Measurements from ENCODE around the gene ZNF18.

ZNF18 gene, protein sequence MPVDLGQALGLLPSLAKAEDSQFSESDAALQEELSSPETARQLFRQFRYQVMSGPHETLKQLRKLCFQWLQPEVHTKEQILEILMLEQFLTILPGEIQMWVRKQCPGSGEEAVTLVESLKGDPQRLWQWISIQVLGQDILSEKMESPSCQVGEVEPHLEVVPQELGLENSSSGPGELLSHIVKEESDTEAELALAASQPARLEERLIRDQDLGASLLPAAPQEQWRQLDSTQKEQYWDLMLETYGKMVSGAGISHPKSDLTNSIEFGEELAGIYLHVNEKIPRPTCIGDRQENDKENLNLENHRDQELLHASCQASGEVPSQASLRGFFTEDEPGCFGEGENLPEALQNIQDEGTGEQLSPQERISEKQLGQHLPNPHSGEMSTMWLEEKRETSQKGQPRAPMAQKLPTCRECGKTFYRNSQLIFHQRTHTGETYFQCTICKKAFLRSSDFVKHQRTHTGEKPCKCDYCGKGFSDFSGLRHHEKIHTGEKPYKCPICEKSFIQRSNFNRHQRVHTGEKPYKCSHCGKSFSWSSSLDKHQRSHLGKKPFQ

DNA sequence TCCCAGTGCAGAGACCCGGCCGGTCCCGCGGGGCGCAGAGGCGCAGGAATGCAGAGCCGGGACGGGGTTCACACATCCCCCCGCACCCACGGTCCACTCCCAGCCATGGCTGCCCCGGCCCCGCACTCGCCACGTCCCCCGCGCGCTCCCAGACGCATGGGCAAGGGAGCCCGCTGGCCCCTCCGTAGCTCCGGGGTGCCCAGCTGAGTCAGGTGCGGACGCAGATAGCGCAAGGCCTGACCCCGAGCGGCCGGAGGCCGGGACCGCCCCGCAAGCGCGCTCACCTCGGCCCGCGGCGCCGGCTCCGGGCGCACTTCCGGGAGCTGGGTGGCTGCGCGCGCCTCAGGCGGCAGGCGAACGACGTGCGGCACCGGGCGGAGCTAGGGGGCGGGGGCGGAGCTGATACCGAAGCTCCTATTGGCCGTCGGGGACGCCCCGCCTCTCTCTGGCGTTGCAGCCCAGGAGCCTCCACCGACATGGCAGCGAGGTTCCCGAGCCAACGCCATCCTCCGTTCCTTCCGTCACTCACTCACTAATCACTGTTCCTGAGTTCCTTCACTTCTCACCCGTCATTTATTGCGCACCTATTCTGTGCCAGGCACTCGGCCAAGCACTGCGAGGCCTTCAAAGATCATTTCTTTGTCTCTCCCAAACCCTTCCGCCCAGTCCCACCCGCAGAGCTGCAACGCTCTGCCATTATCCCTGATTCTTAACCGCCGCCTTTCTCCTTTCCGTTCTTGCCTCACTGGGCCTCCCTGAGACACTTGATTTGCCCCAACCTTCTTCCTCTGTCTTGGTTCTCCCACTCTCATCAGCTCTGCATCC, at the start of gene ZNF18:
ZNF18 (minus strand) TSS at position 329 of the 825 bp plus-strand sequence. CDS start 4,646 bp downstream, outside the sequence.
- DNase-seq (ENCODE audit: low read depth) = peak; percentile 94

DNA sequence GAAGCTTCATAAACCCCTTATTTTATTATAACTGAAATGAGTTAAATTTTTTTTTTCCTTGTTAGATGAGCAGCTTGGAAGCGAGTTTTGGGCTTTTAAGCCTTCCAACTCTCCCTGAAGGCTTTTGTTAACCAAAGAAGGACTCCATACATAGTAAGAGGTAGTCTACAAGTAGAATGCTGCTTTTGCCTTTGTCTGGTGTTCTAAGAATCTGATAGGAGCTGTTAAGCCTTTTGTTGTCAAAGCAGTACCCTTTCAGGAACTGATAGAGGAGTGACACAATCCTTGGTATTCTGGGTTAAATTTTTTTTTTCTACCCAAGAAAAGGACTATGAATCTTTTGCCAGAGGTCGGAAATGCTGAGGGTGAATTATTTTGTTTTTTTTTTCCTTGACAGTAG, 49.5 kb upstream of the ZNF18 start:
- DNase-seq (ENCODE audit: low read depth) = no peak

DNA sequence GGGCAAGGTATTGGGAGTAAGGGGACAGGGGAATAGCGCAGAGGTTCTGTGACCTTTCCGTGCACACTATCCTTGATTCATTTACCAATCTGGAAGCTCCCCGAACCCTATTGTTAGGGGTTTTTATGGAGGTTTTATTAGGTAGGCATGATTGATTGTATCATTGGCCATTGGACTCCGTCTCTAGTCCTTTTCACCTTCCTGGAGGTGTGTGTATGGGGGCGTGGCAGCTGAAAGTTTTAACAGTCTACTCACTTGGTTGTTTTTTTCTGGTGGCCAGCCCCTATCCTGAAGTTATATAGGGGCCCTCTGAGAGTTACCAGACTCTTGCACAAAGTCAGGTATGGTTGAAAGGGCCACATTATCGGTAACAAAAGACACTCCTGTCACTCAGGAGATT, 46.4 kb upstream of the ZNF18 start:
- no peak for DNase-seq (ENCODE audit: low read depth)

DNA sequence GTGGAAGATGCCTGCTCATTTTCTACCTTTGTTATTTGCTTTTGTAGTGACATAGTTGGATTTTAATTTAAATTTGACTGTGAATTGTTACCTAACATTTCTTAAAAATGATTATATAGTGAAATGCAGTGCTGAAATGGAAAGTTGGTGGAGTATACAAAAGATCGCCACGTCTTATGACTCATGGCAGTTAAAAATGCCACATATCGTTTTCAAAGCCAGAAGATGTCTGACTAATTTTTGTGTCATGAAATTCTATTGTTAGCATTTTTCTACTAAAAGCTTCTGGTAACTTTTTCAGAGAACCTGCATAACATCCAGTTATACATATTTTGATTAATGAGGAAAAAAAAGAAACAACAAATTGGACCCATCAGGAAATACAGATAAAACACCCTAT, 44.0 kb upstream of the ZNF18 start:
- DNase-seq (ENCODE audit: low read depth) = no peak

DNA sequence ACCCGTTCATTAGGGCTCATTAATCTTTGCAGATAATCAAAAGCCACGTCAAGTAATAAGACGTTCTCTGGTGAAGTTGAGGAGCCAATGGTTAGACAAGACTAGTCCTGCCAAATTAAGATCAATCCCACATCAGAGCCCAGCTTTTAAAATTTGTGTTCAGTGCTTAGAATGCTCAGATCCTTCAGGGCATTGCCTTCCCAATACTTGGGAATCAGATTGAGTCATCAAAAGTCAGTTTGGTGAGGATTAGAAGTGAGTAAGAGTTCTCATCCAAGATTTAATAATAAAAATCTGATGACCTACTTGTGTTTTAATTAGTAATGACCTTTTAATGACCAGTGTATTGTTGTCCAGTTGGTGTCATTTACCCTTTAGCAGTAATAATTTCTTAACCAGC, 43.2 kb upstream of the ZNF18 start:
- DNase-seq (ENCODE audit: low read depth) = no peak

DNA sequence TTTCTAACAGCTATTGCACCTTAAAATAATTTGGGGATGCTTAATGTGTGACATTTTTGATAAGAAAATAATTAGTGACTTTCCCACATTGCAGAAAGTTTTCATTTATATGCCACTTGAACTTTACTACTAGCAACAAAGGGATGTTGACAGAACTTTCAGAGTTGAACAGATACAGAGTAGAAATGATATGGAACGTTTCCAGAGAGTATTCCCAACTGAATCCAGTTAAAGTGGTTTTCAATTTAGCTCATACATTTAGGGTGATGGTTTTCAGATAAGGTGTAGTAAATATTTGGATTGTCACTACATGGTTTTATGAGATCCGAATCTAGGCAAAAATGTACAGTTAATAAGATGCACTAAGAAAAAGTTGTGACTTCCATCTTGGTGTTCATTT, 40.7 kb upstream of the ZNF18 start:
- DNase-seq (ENCODE audit: low read depth) = no peak

DNA sequence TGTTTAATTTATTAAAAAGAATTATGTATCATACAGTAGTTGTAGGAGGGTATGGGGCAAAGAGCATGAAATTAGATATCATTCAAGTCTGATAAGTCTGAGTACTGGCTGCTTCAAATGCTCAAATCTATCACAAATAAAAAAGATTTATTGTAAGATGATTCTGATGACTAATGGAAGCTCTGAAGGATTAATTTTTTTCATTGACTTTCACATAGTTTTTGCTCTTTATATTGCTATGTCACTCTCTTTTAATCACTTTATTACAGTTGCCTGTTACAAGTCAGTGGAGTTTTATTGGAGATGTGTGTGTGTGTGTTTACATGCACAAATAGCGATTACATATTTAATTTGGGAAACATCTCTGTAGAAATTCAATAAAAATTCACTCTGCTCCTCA, 38.4 kb upstream of the ZNF18 start:
- no peak for DNase-seq (ENCODE audit: low read depth)

DNA sequence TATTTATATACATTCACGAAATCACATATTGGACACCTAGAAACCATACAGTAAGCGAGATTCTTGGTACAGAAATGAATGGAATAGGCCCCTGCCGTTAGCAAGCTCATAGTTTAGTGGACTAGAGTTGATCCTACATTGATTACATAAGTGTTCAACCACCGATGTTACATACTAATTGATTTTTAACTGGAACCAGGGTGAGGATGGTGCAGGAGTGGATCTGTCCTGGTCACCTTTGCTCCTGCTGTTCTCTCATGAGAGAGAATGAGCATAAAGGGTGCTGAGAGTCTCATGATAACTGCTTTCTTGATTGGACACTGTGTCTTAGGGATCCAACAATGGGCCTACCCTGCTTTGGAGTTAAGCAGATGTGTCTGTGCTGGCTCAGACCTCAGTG, 37.3 kb upstream of the ZNF18 start:
- DNase-seq (ENCODE audit: low read depth) = no peak

DNA sequence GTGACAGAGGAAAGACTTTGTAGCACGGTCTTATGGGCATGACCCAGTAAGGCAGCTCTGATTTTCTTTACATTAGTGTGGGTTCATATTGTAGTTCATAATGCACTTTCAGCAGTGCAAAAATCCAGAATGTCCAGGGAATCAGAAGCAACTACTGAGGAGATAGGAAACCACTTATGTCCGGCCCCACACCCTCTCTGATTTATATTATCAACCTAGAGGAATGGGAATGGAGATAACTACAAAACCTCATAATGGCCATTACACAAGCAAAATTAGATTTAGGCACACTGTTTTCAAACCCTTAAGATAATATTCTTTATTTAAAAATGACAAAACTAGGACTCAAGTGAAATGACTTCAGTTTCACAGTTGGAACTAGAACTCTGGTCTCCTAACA, 31.3 kb upstream of the ZNF18 start:
- DNase-seq (ENCODE audit: low read depth) = no peak

DNA sequence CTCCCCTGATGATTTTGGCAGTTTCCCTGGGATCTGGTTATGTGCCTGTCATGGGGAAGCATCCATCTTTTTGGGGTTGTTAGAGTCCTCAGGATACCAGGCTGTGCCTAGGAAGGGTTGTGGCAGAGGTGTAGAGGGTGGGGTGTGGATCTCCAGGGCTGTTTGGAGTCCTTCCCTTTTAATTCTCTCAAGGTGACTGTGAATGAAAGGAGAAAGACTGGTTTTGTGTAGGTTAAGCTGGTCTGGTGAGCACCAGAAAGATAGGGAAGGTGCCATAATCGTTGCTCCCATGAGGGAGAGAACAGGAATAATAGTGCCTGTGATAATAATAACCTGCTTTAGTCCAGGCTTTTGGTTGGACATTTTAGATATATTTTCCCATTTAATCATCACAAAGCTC, 30.4 kb upstream of the ZNF18 start:
- no peak for DNase-seq (ENCODE audit: low read depth)

DNA sequence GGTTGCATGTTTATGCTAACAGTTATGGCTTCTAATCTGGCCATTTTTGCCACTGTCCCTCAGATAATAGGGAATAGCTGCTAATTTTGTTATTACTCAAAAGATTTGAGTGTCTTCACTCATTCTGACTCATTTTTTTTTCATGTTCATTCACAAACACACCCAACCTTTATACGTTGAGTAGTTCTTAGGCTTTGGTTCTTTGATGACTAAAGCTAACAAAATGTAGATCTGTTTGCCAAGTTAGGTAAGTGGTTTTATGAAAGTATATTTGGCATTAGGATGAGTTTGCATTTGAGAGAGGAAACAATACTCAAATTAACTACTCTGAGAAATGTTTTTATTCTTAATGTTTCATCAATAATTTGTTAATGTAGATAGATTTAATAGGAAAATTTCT, 27.1 kb upstream of the ZNF18 start:
- DNase-seq (ENCODE audit: low read depth) = no peak

DNA sequence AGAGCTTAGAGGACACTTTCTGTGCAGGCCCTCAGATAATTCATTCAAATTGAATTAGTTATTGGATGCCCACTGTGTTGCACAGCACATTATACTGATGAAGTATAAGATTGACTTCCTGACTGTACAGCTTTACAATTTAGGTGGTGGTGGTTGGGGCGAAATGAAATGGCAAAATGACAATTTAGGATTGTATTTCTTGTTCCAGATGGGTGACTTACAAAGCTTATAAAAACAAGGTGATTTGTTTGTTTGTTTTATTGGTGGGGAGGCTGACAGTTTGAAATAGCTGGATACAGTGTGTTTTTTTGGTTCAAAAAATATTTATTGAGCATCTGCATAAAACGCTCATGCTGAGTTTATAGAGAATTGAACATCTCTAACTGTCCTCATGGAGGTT, 25.0 kb upstream of the ZNF18 start:
- DNase-seq (ENCODE audit: low read depth) = no peak

DNA sequence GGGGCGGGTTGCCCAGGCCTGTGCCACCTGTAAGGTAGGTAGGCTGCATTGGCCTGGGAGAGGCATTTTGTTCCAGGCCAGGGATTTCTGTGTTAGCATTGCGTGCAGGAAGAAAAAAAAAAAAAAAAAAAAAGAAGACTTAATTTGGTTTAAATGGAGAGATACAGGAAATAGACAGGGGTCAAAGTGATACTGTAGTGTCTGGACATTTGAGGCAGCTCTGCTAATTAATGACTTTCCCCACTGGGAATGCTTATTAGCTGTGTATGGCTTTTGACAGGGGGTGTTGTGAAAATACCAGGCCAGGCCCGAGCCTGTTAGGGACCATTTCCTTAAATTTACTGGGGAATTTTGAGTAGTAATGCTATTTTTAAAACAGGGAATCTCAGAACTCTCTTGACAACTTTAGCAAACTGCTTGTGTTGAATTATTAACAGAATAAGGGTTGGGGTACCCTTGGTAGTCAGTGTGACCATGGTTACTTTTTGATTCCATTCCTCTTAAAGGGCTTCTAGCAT, 24.4 kb upstream of the ZNF18 start:
- DNase-seq (ENCODE audit: low read depth) = no peak

DNA sequence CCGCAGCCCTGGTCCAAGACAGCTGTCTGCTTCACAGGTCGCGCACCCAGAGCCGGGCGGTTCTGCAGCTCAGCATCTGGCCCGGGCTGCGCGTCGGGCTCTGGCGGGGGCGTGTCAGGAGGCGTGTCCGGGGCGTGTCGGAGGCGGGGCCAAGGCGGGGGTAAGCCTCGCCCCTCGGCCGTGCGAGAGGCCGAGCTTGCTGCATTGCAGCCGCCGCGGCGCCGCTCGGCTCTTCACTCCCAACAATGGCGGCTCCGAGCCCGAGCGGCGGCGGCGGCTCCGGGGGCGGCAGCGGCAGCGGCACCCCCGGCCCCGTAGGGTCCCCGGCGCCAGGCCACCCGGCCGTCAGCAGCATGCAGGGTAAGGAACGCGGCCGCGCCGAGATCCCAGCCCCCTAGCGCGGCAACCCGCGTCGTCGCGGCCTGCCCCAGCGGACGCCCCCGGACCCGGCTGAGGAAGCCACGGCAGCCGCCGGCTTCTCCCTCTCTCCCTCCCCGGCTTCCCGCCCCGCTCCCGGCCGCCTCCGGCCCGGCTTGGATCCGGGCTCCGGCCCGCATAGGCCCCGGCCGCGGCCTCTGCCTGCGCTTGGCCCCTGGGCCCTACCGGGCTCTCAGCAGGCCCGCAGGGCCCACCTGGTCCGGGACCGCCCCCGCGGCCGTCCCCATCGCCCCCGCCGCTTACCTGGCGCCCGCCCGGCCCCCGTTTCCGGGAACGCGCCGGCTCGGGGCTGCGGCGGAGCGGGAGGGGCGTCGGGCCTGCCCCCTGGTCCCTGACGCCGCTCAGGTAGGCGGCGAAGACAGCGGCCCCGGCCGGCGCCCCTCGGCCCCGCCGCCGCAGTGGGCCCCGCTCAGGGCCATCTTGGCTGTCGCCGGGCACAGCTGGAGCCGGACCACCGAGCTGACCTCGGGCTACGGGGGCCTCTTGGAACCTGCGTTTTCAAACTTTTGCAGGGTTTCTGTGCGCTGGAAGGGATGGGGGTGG, 23.7 kb upstream of the ZNF18 start, which contains the start of gene MAP2K4:
MAP2K4 (plus strand) TSS at position 236 of the 981 bp plus-strand sequence; CDS start at position 246, 10 bp downstream.
- peak; percentile 93 for DNase-seq (ENCODE audit: low read depth)

DNA sequence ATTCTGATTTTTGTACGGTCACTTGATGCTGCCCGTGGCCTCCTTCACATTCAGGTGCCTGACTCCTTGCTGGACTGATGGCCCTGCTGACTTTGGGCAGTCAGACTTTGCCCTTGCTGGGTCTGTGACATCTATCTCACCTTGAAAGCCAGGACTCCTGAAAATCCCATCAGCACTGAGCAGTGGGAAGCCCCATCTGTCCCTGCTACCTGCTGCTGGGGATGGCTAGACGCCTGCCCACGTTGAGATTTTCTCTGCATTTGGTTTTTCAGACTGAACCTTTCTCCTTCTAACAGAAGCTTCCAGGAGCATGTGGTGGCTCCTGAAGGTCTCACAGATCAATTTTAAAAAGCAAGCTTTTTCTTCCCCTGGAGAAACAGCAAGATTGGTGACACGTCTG, 10.2 kb upstream of the ZNF18 start:
- DNase-seq (ENCODE audit: low read depth) = no peak

DNA sequence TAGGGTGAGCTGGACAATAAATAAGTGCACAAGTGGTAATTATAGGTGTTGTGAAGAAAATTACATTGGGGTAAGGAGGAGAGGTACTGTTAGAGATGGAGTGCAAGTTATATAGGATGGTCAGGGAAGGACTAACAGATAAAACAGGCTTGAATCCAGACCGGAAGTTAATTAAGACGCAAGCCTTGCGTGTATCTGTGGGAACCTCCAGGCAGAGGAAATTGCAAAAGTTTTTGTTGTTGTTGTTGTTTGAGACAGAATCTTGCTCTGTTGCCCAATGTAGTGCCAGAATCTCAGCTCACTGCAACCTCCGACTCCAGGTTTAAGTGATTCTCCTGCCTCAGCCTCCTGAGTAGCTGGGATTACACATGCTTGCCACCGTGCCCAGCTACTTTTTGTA, 2.4 kb upstream of the ZNF18 start:
- DNase-seq (ENCODE audit: low read depth) = no peak

DNA sequence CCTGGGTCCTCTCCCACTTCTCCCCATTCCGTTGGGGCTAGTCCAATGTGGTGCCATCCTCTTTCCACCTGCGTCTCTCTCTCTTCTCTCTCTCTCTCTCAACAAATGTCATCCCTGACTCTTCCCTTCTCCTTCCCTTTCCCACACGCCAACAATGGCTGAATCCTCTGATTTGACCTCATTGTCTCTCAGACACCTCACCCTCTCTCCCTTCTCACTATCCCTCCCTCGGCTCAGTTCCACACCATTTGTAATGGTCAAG, 628 bp upstream of the ZNF18 start:
- DNase-seq (ENCODE audit: low read depth) = no peak

DNA sequence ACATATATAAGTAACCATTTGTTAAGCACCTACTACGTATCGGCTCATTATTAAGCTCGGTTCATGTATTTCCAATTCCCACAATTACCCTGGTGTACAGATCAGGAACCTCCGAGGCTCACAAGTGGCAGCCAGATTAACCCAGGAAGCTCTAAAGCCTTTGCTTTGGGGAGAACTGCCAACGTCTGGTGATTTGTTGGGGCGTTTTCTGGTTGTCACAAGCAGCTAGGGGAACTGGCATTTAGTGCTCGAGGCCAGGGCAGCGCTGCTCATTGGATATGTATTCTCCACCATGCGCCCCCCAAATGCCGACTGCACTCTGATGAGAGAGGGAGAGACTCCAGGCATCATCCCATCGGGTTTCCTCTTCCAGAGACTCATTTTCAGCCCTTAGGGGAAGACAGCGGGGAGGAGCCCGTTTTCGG, 541 bp downstream of the ZNF18 start:
- no peak for DNase-seq (ENCODE audit: low read depth)

DNA sequence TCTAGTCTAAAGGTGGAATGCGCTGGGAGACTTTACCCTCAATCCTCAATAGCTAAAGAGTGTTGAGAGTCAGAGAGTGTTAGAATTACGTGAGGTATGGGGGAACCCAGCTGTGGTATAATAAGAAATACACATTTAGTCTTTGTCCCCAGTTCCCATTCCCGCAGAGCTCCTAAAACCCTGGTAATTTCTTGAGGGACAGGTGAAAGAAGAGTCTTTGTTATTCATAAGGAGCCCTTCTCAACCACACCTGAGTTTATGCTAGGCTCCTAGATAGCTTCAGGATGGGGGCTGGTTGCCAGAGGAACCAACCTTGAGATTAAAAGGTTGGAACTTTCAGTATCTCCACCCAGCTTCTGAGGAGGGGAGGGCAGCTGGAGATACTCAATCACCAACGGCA, 5.8 kb downstream of the ZNF18 start:
- DNase-seq (ENCODE audit: low read depth) = no peak

DNA sequence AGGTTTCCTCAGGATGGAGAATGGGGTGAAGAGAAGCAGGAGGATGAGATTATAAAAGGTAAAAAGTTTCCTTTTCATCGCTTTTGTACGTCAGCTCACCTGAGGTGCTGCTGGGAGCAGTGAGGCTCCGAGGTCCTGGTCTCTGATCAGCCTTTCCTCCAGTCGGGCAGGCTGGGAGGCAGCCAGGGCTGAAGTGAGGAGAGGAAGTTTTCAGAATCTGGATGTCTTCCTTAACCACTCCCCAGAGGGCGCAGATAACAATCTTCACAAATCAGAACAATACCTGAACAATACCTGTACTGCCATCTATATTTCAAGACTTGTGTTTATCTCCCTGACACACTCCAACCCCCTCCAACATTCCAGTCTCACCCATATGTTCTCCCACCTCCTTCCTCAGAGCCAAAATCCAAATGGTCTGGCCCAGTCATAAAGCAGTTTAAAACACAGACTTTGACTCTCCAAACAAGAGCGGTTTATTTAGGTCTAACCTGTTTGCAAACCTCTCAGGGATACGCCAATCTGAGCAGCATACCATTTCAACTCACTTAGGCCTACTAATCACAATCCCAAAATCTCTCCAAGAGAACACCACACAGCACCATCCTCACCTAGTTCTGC, 6.8 kb downstream of the ZNF18 start:
- DNase-seq (ENCODE audit: low read depth) = no peak

DNA sequence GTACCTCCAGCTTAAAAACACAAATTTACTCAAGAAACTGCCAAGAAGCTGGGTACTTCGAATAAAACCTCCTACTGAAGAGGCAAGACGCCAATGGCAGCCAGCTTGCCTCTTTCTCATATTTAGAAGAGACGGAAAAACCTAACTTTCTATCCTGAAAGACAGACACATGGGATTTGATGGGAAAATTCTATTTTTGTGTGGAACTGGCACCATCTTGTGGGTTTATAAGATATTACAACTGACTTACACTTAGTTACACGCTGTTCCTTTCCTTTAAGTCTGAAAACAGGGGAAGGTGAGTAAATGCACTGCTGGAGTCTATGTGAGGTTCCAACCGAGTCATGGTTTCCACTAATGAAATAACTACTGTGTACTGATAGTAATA, 10.3 kb downstream of the ZNF18 start:
- DNase-seq (ENCODE audit: low read depth) = no peak
